ENCODE measurements around the gene MAPKAP1.

The MAPKAP1 gene

GRCh38 chr9:125706651-125707471 lies at the start of gene MAPKAP1:
Gene MAPKAP1, minus strand, starts transcription at chr9:125707208. Its CDS starts 34,634 bp downstream, at chr9:125672574.
- peak within 1 kb of the TSS; percentile 69 to 97 (median 92) for H3K27ac ChIP-seq
- peak within 1 kb of the TSS; percentile 62 to 99 (median 90) for H3K4me3 ChIP-seq

GRCh38 chr9:125756518-125756917 lies 49.5 kb upstream of the MAPKAP1 start:
- Histone ChIP-seq H3K27ac (no peak overlapping the region), H3K4me3 (no peak overlapping the region)

GRCh38 chr9:125755340-125755739 lies 48.3 kb upstream of the MAPKAP1 start:
- no peak overlapping the region for H3K27ac ChIP-seq
- no peak overlapping the region for H3K4me3 ChIP-seq

- Histone ChIP-seq H3K4me3 (no peak overlapping the region), H3K27ac (no peak overlapping the region)
Measured at GRCh38 chr9:125754096-125754495, 47.1 kb upstream of the MAPKAP1 start.

- H3K27ac ChIP-seq: no peak overlapping the region
- no peak overlapping the region for H3K4me3 ChIP-seq
Measured at GRCh38 chr9:125752070-125752628, 45.1 kb upstream of the MAPKAP1 start.

GRCh38 chr9:125750627-125751011 lies 43.6 kb upstream of the MAPKAP1 start:
- H3K27ac ChIP-seq: peak overlapping the region in 2 of 21 experiments; percentile 11 to 14
- H3K4me3 ChIP-seq: no peak overlapping the region

- H3K27ac ChIP-seq: peak overlapping the region in 2 of 21 experiments; percentile 11 to 14
Measured at GRCh38 chr9:125749951-125750626, 43.1 kb upstream of the MAPKAP1 start.

GRCh38 chr9:125749287-125749935 lies 42.4 kb upstream of the MAPKAP1 start:
- H3K4me3 ChIP-seq: peak overlapping the region in 2 of 7 experiments; percentile 73 to 80

More at GRCh38 chr9:125749951-125750626, 43.1 kb upstream of the MAPKAP1 start:
- no peak overlapping the region for H3K4me3 ChIP-seq

GRCh38 chr9:125748446-125749099 lies 41.6 kb upstream of the MAPKAP1 start:
- peak overlapping the region; percentile 57 to 94 (median 74) for H3K4me3 ChIP-seq
- H3K27ac ChIP-seq: peak overlapping the region in 20 of 21 experiments; percentile 54 to 88 (median 76)

More at GRCh38 chr9:125749287-125749935, 42.4 kb upstream of the MAPKAP1 start:
- H3K27ac ChIP-seq: peak overlapping the region in 2 of 21 experiments; percentile 88

GRCh38 chr9:125747765-125748445 lies 40.9 kb upstream of the MAPKAP1 start:
- Histone ChIP-seq H3K27ac (peak overlapping the region; percentile 49 to 88 (median 76)), H3K4me3 (peak overlapping the region; percentile 57 to 94 (median 74))

GRCh38 chr9:125747053-125747764 lies 40.2 kb upstream of the MAPKAP1 start, which contains the start of gene PBX3:
Gene PBX3, plus strand, starts transcription at chr9:125747373.
- Histone ChIP-seq H3K27ac (peak within 1 kb of the TSS; percentile 54 to 88 (median 80)), H3K4me3 (peak within 1 kb of the TSS; percentile 61 to 94 (median 74))

GRCh38 chr9:125746774-125747052 lies 39.7 kb upstream of the MAPKAP1 start:
- Histone ChIP-seq H3K27ac (peak overlapping the region in 19 of 21 experiments; percentile 46 to 86 (median 74)), H3K4me3 (peak overlapping the region; percentile 55 to 94 (median 63))

GRCh38 chr9:125746017-125746773 lies 39.2 kb upstream of the MAPKAP1 start:
- Histone ChIP-seq H3K4me3 (peak overlapping the region; percentile 55 to 94 (median 63)), H3K27ac (peak overlapping the region; percentile 46 to 86 (median 74))

- peak overlapping the region in 10 of 21 experiments; percentile 16 to 86 (median 80) for H3K27ac ChIP-seq
- peak overlapping the region; percentile 55 to 94 (median 63) for H3K4me3 ChIP-seq
Measured at GRCh38 chr9:125745682-125746016, 38.6 kb upstream of the MAPKAP1 start.

GRCh38 chr9:125745018-125745417 lies 38.0 kb upstream of the MAPKAP1 start:
- peak overlapping the region in 1 of 21 experiments; percentile 16 for H3K27ac ChIP-seq
- H3K4me3 ChIP-seq: no peak overlapping the region

- peak overlapping the region in 2 of 21 experiments; percentile 26 to 41 for H3K27ac ChIP-seq
- no peak overlapping the region for H3K4me3 ChIP-seq
Measured at GRCh38 chr9:125744616-125745015, 37.6 kb upstream of the MAPKAP1 start.

GRCh38 chr9:125743682-125744428 lies 36.8 kb upstream of the MAPKAP1 start:
- H3K4me3 ChIP-seq: no peak overlapping the region

More at GRCh38 chr9:125743682-125744428, 36.8 kb upstream of the MAPKAP1 start:
- peak overlapping the region in 2 of 21 experiments; percentile 26 to 41 for H3K27ac ChIP-seq

Data from skin epidermis (tissue), 12 donors.